Left lung (tissue), 10 donors: ENCODE results near the gene HMCES. TPM values are rescaled to one million over a fixed set of nuclear protein-coding genes. Genes with fewer than 3 reads are reported as not detected.
A peak's percentile ranks its signal among the peaks of the same experiment; 100 is the strongest.
"Not testable (repeated sequence)": the region's sequence is repeated elsewhere in the genome, so short reads cannot be mapped to it uniquely, and the experiment has no call there.

ENCODE experiments used
- ATAC-seq: fragments of 200-7000 bp; cut with Tn5 transposase; one replicate; pipeline ENCODE4 v1.9.1; 2020; ENCODE audit warnings: moderate library complexity
- DNase-seq, 4 donors: peaks; one replicate each; pipeline ENCODE4 v3.0.0-alpha.2; 2013 to 2020
- H3K27ac ChIP-seq, 2 donors: fragments of 200-600 bp; sonication (generic) in 1 of 2; one replicate each; pipeline versions ENCODE4 v1.5.0 to v1.8.0; 2020 to 2021
- H3K27me3 ChIP-seq, 2 donors: fragments of 200-600 bp; sonication (generic) in 1 of 2; one replicate each; pipeline versions ENCODE4 v1.5.0 to v1.8.0; 2020 to 2021
- H3K36me3 ChIP-seq, 2 donors: fragments of 200-600 bp; sonication (generic) in 1 of 2; one replicate each; pipeline versions ENCODE4 v1.5.0 to v1.8.0; 2020 to 2021
- H3K4me1 ChIP-seq, 2 donors: fragments of 200-600 bp; one replicate each; pipeline ENCODE4 v1.8.0; 2021
- H3K4me3 ChIP-seq, 2 donors: fragments of 200-600 bp; sonication (generic) in 1 of 2; one replicate each; pipeline versions ENCODE4 v1.5.0 to v1.8.0; 2020 to 2021; ENCODE audit warnings: mild to moderate bottlenecking in 1 of 2
- H3K9me3 ChIP-seq, 2 donors: fragments of 200-600 bp; sonication (generic) in 1 of 2; one replicate each; pipeline versions ENCODE4 v1.5.0 to v1.8.0; 2020 to 2021
- intact Hi-C, 2 donors: fragments of 100-400 bp; cut with DNase I; formaldehyde crosslinking; loops; one replicate each; pipeline versions ENCODE4 v1.11.2 to v1.14.2; 2022
- polyA plus RNA-seq, 6 donors: library from polyadenylated mRNA; unstranded; fragments of 120-200 nt; gene quantifications; one replicate each; pipeline ENCODE4 v1.2.1, GENCODE V29; 2013; ENCODE audit not compliant: insufficient read length in 6 of 6
- total RNA-seq, 2 donors: library from RNA; stranded (reverse); fragmentation: NEBNext Ultra II Directional; extraction: Animal tissue kit (Norgen Biotek cat#: 25700); gene quantifications; one replicate each; pipeline ENCODE4 v1.2.1, GENCODE V29; 2021
- TF ChIP-seq, protein P1 (sequence below), 2 donors: fragments of 200-600 bp; sonication (generic) in 1 of 2; IDR thresholded peaks; one replicate each; pipeline versions ENCODE4 v1.5.0 to v1.8.0; 2021; ENCODE audit warnings: antibody characterized with exemption in 2 of 2
- donor health status: DM: no; HTN: yes; CAD: no.
- donor health status: DM: no; HTN: no; CAD: no.

The HMCES gene
- total and polyA plus RNA-seq, 8 donors = 32.9 to 51.0 (median 46.1) TPM

DNA sequence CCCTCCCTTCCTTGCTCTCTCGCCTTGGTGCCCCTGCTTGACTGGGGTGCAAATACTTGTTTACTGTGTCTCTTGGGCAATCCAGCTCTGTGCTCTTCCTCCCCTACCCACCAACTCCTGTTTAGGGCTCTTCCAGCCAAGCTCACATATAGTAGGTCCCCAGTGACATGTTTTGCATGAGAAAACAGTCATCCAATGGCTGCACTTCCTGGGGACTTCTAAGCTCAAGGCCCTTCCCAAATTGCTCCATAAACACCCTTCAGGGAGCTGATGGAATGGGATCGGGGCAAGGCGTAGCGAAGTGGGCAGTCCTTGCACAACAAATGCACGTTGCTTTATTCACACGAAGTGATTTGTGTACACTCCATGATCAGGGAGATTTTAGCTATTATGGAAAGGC lies 38.7 kb upstream of the HMCES start:
- H3K27ac ChIP-seq = peak overlapping the region; percentile 63 to 96
- peaks cover 5 to 50% of the 10 kb centered on the region in 2 donors for H3K4me1 ChIP-seq
- intact Hi-C loops = loop anchor here in 1 of 2 donors (10.0 kb wide), 1 partner anchor 185 kb away; no protein-coding TSS in a partner anchor
- H3K9me3 ChIP-seq = no peaks in the 10 kb centered on the region
- H3K36me3 ChIP-seq = no peaks in the 10 kb centered on the region
- DNase-seq = no peak
- ATAC-seq = no peak
- TF ChIP-seq, protein P1, sequence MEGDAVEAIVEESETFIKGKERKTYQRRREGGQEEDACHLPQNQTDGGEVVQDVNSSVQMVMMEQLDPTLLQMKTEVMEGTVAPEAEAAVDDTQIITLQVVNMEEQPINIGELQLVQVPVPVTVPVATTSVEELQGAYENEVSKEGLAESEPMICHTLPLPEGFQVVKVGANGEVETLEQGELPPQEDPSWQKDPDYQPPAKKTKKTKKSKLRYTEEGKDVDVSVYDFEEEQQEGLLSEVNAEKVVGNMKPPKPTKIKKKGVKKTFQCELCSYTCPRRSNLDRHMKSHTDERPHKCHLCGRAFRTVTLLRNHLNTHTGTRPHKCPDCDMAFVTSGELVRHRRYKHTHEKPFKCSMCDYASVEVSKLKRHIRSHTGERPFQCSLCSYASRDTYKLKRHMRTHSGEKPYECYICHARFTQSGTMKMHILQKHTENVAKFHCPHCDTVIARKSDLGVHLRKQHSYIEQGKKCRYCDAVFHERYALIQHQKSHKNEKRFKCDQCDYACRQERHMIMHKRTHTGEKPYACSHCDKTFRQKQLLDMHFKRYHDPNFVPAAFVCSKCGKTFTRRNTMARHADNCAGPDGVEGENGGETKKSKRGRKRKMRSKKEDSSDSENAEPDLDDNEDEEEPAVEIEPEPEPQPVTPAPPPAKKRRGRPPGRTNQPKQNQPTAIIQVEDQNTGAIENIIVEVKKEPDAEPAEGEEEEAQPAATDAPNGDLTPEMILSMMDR (IDR thresholded peaks at IDR 0.05) = no peak
- no peaks in the 10 kb centered on the region for H3K27me3 ChIP-seq
- no peak overlapping the region for H3K4me3 ChIP-seq

DNA sequence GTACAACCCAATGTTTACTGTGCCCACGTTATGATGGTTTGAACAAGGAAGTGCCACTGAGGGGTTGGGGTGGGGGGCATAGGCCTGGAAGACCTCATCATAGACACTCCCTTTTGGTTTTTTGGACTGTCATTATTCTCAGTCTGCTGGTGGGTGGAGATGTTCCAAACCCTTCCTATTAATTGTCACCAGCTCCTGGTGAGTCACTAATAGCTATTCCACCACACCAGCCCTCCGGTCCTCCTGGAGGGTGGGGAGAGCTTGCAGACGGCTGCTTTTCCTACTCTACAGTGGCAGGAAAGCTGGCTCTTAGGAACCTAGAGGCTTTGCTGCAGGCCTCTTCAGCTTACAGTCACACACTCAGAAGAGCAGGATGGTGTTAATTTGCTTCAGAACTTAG lies 38.2 kb upstream of the HMCES start:
- Histone ChIP-seq H3K4me3 (no peak overlapping the region), H3K4me1 (peaks cover 9 to 50% of the 10 kb centered on the region in 2 donors), H3K27me3 (no peaks in the 10 kb centered on the region), H3K36me3 (no peaks in the 10 kb centered on the region), H3K27ac (peak overlapping the region; percentile 63 to 96), H3K9me3 (no peaks in the 10 kb centered on the region)
- ATAC-seq (peak; percentile 56), DNase-seq (peak in 1 of 4 donors; percentile 44)
- TF ChIP-seq, protein P1 (IDR thresholded peaks at IDR 0.05) = no peak
- intact Hi-C loops = loop anchor here in 1 of 2 donors (10.0 kb wide), 1 partner anchor 186 kb away; no protein-coding TSS in a partner anchor

DNA sequence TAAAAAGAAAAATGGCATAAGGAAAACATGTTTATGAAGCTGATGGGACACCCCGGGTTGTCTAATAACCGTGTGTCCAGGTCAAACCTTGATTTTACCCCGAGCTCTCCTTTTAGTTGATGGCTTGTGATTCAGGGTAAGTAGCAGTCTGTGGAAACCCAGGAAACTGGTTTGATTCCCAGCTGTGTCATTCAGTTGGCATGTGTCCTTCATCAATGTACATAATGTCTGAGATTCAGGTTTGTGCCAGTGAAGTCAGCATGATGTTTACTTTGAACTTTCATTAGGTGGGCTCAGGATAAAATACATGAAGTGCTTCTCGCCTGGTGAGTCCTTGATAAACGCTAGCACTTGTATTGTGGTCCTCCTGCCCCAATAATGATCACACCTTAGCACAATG lies 33.5 kb upstream of the HMCES start:
- DNase-seq = peak in 1 of 4 donors; percentile 16
- intact Hi-C loops = loop anchor here in 1 of 2 donors (5.0 to 10.0 kb wide), 2 partner anchors 190 to 278 kb away; no protein-coding TSS in a partner anchor
- Histone ChIP-seq H3K27me3 (no peaks in the 10 kb centered on the region), H3K36me3 (no peaks in the 10 kb centered on the region), H3K27ac (peak overlapping the region; percentile 65 to 70), H3K4me1 (peaks cover 18 to 43% of the 10 kb centered on the region in 2 donors), H3K4me3 (no peak overlapping the region), H3K9me3 (no peaks in the 10 kb centered on the region)
- TF ChIP-seq, protein P1 (IDR thresholded peaks at IDR 0.05) = no peak
- ATAC-seq = peak; percentile 3

DNA sequence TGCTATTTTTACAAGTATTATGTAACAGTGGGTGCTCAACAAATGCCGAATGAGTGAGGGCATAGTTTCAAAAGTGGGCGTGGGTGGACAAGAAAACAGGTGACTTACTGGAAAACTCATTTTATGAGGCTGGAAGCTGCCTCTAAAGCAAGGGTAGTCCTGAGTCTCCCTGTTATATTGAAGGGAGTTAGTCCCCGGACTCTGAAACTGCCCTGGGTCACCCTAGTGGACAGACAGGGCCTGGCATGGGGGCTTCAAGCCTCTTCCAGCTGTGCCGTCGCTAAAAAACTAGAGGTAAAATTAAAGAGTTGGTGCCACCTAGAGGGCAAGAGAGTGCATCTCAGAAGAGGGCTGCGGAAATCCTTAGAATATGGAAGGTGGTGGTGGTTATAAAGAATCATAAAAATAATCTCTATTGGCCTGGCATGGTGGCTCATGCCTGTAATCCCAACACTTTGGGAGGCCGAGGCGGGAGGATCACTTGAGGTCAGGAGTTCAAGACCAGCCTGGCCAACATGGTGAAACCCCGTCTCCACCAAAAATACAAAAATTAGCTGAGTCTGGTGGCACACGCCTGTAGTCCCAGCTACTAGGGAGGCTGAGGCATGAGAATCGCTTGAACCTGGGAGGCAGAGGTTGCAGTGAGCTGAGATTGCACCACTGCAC lies 32.9 kb upstream of the HMCES start:
- intact Hi-C loops = loop anchor here in 1 of 2 donors (5.0 to 10.0 kb wide), 2 partner anchors 191 to 278 kb away; no protein-coding TSS in a partner anchor
- peak; percentile 89 for ATAC-seq

DNA sequence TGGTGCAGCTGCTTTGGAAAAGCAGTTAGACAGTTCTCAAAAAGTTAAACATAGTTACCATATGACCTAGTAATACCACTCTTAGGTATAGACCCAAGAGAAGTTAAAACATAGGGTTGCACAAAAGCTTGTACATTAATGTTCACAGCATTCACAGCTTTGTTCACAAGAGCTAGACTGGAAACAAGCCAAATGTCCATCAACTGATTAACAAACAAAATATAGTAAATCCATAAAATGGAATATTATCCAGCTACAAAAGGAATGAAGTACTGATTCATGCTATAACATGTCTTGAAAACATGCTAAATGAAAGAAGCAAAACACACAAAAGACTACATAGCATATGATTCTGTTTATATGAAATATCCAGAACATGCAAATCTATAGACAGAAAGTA lies 32.0 kb upstream of the HMCES start:
- Histone ChIP-seq H3K9me3 (no peaks in the 10 kb centered on the region), H3K4me1 (peaks cover 26 to 50% of the 10 kb centered on the region in 2 donors), H3K36me3 (peaks cover 0 to 10% of the 10 kb centered on the region in 2 donors), H3K4me3 (no peak overlapping the region), H3K27ac (no peak overlapping the region), H3K27me3 (no peaks in the 10 kb centered on the region)
- DNase-seq (no peak), ATAC-seq (no peak)
- intact Hi-C loops = loop anchor here in 1 of 2 donors (5.0 to 10.0 kb wide), 2 partner anchors 192 to 279 kb away; no protein-coding TSS in a partner anchor
- TF ChIP-seq, protein P1 (IDR thresholded peaks at IDR 0.05) = no peak

More for the DNA sequence above, 32.9 kb upstream of the HMCES start:
- Histone ChIP-seq H3K4me1 (peaks cover 24 to 43% of the 10 kb centered on the region in 2 donors), H3K27ac (peak overlapping the region; percentile 65 to 70)
- peak in 3 of 4 donors; percentile 81 to 91 (median 82) for DNase-seq
- H3K27me3 ChIP-seq, H3K36me3 ChIP-seq, H3K4me3 ChIP-seq, H3K9me3 ChIP-seq: not testable (repeated sequence)
- TF ChIP-seq, protein P1 (IDR thresholded peaks at IDR 0.05) = peak; percentile 81 to 96
